ENCODE measurements around the gene CAPN3. TPM values are rescaled to one million over a fixed set of nuclear protein-coding genes. Genes with fewer than 3 reads are reported as not detected.
A peak's percentile ranks its signal among the peaks of the same experiment; 100 is the strongest.

The CAPN3 gene
- total RNA-seq, 4 donors from 2014 or later, result 20.3 to 42.9 (median 35.9) TPM

GRCh38 chr15:42385980-42386700 is 26.8 kb downstream of the CAPN3 start:
- 79 to 83% methylated on average over 12 of the region's 12 CpGs for WGBS, 2 donors
- TF ChIP-seq POLR2A (IDR thresholded peaks at IDR 0.05) (no peak), CTCF (IDR thresholded peaks at IDR 0.05) (no peak)
- no peak overlapping the region for H3K4me3 ChIP-seq (ENCODE audit: low read depth, poor library complexity, severe bottlenecking)
- intact Hi-C loops (cut with DNase I; ENCODE audit: low total_unique reads), result no loop called here
- DNase-seq (ENCODE audit: low spot score in 2 of 2), result peak in 1 of 2 donors; percentile 26

- peak in 1 of 2 donors; percentile 28 for DNase-seq (ENCODE audit: low spot score in 2 of 2)
- TF ChIP-seq CTCF (IDR thresholded peaks at IDR 0.05) (no peak), POLR2A (IDR thresholded peaks at IDR 0.05) (no peak)
- WGBS, 2 donors, result 81 to 86% methylated on average over 8 of the region's 8 CpGs
- no peak overlapping the region for H3K4me3 ChIP-seq (ENCODE audit: low read depth, poor library complexity, severe bottlenecking)
- intact Hi-C loops (cut with DNase I; ENCODE audit: low total_unique reads), result no loop called here
These were observed 28.3 kb downstream of the CAPN3 start for GRCh38 chr15:42387603-42388002.

- peak; percentile 19 to 78 for DNase-seq (ENCODE audit: low spot score in 2 of 2)
- intact Hi-C loops (cut with DNase I; ENCODE audit: low total_unique reads), result no loop called here
- no peak for TF ChIP-seq POLR2A (IDR thresholded peaks at IDR 0.05)
- TF ChIP-seq CTCF (IDR thresholded peaks at IDR 0.05), result peak in 1 of 3 donors; percentile 28
- H3K4me3 ChIP-seq (ENCODE audit: low read depth, poor library complexity, severe bottlenecking), result no peak overlapping the region
- 89 to 96% methylated on average over 11 of the region's 11 CpGs for WGBS, 2 donors
These were observed 33.2 kb downstream of the CAPN3 start for GRCh38 chr15:42392309-42393024.

- no peak overlapping the region for H3K4me3 ChIP-seq (ENCODE audit: low read depth, poor library complexity, severe bottlenecking)
- DNase-seq (ENCODE audit: low spot score in 2 of 2), result peak in 1 of 2 donors; percentile 69
- 82 to 89% methylated on average over 13 of the region's 13 CpGs for WGBS, 2 donors
- intact Hi-C loops (cut with DNase I; ENCODE audit: low total_unique reads), result no loop called here
- no peak for TF ChIP-seq CTCF (IDR thresholded peaks at IDR 0.05)
- no peak for TF ChIP-seq POLR2A (IDR thresholded peaks at IDR 0.05)
These were observed 34.8 kb downstream of the CAPN3 start for GRCh38 chr15:42394106-42394505.

GRCh38 chr15:42395838-42396237 is 36.5 kb downstream of the CAPN3 start:
- TF ChIP-seq CTCF (IDR thresholded peaks at IDR 0.05) (no peak), POLR2A (IDR thresholded peaks at IDR 0.05) (no peak)
- intact Hi-C loops (cut with DNase I; ENCODE audit: low total_unique reads), result no loop called here
- 72 to 100% methylated on average over 1 of the region's 1 CpG for WGBS, 2 donors
- H3K4me3 ChIP-seq (ENCODE audit: low read depth, poor library complexity, severe bottlenecking), result no peak overlapping the region
- DNase-seq (ENCODE audit: low spot score in 2 of 2), result no peak
